ENCODE data around the gene TSG101. TPM values are rescaled to one million over a fixed set of nuclear protein-coding genes. Genes with fewer than 3 reads are reported as not detected.

TSG101 gene
- total RNA-seq (ENCODE audit: unreplicated experiment), result 47.4 TPM
- long read RNA-seq, transcript TSG101-201 (10 exons, 1,824 nt), result major isoform, 49 of 57 reads
- long read RNA-seq, partial matches to known transcripts, result 4 of 57 reads
- long read RNA-seq, other reads (novel, unspliced or antisense), result 4 of 57 reads

GRCh38 chr11:18526521-18527296 is at the start of gene TSG101:
Gene TSG101 (minus strand): TSS chr11:18526942. CDS start chr11:18526816, 126 bp downstream.
- Mint-ChIP-seq H3K36me3 (ENCODE audit: low read depth, unreplicated experiment) (peaks cover 14% of the 10 kb centered on the region), H3K9me3 (ENCODE audit: unreplicated experiment) (no peaks in the 10 kb centered on the region), H3K4me1 (ENCODE audit: unreplicated experiment) (peaks cover 20% of the 10 kb centered on the region), H3K27me3 (ENCODE audit: unreplicated experiment) (peaks cover 14% of the 10 kb centered on the region), H3K4me3 (ENCODE audit: unreplicated experiment) (peak within 1 kb of the TSS; percentile 99), H3K27ac (ENCODE audit: unreplicated experiment) (peak within 1 kb of the TSS; percentile 100)
- peak; percentile 96 for DNase-seq (ENCODE audit: low spot score)
- TF ChIP-seq CTCF (IDR thresholded peaks at IDR 0.05; ENCODE audit: unreplicated experiment), result no peak

- Mint-ChIP-seq H3K36me3 (ENCODE audit: low read depth, unreplicated experiment) (peaks cover 4% of the 10 kb centered on the region), H3K27ac (ENCODE audit: unreplicated experiment) (no peak overlapping the region), H3K27me3 (ENCODE audit: unreplicated experiment) (no peaks in the 10 kb centered on the region), H3K9me3 (ENCODE audit: unreplicated experiment) (no peaks in the 10 kb centered on the region), H3K4me3 (ENCODE audit: unreplicated experiment) (no peak overlapping the region), H3K4me1 (ENCODE audit: unreplicated experiment) (peaks cover 7% of the 10 kb centered on the region)
- DNase-seq (ENCODE audit: low spot score), result no peak
- no peak for TF ChIP-seq CTCF (IDR thresholded peaks at IDR 0.05; ENCODE audit: unreplicated experiment)
Measured at GRCh38 chr11:18575361-18575760, 48.6 kb upstream of the TSG101 start.

- no peak for DNase-seq (ENCODE audit: low spot score)
- Mint-ChIP-seq H3K27ac (ENCODE audit: unreplicated experiment) (no peak overlapping the region), H3K4me1 (ENCODE audit: unreplicated experiment) (no peaks in the 10 kb centered on the region), H3K27me3 (ENCODE audit: unreplicated experiment) (no peaks in the 10 kb centered on the region), H3K4me3 (ENCODE audit: unreplicated experiment) (no peak overlapping the region), H3K36me3 (ENCODE audit: low read depth, unreplicated experiment) (no peaks in the 10 kb centered on the region), H3K9me3 (ENCODE audit: unreplicated experiment) (no peaks in the 10 kb centered on the region)
- no peak for TF ChIP-seq CTCF (IDR thresholded peaks at IDR 0.05; ENCODE audit: unreplicated experiment)
Measured at GRCh38 chr11:18567081-18567480, 40.3 kb upstream of the TSG101 start.

GRCh38 chr11:18566406-18566805 is 39.7 kb upstream of the TSG101 start:
- Mint-ChIP-seq H3K36me3 (ENCODE audit: low read depth, unreplicated experiment) (no peaks in the 10 kb centered on the region), H3K9me3 (ENCODE audit: unreplicated experiment) (no peaks in the 10 kb centered on the region), H3K27me3 (ENCODE audit: unreplicated experiment) (no peaks in the 10 kb centered on the region), H3K27ac (ENCODE audit: unreplicated experiment) (no peak overlapping the region), H3K4me1 (ENCODE audit: unreplicated experiment) (no peaks in the 10 kb centered on the region), H3K4me3 (ENCODE audit: unreplicated experiment) (no peak overlapping the region)
- DNase-seq (ENCODE audit: low spot score), result no peak
- no peak for TF ChIP-seq CTCF (IDR thresholded peaks at IDR 0.05; ENCODE audit: unreplicated experiment)

GRCh38 chr11:18564149-18564548 is 37.4 kb upstream of the TSG101 start:
- TF ChIP-seq CTCF (IDR thresholded peaks at IDR 0.05; ENCODE audit: unreplicated experiment), result no peak
- Mint-ChIP-seq H3K4me1 (ENCODE audit: unreplicated experiment) (no peaks in the 10 kb centered on the region), H3K27me3 (ENCODE audit: unreplicated experiment) (peaks cover 2% of the 10 kb centered on the region), H3K36me3 (ENCODE audit: low read depth, unreplicated experiment) (no peaks in the 10 kb centered on the region), H3K4me3 (ENCODE audit: unreplicated experiment) (no peak overlapping the region), H3K9me3 (ENCODE audit: unreplicated experiment) (no peaks in the 10 kb centered on the region), H3K27ac (ENCODE audit: unreplicated experiment) (no peak overlapping the region)
- DNase-seq (ENCODE audit: low spot score), result no peak

All from endothelial cell (in vitro differentiated cells).